Astrocyte (in vitro differentiated cells and primary cell): ENCODE measurements around the gene OSTC.

Experiments
- CTCF ChIP-seq: IDR thresholded peaks from 2 replicates; pipeline ENCODE4 v1.5.1; 2011; ENCODE audit warnings: low read depth, mild to moderate bottlenecking, inconsistent platforms, low read length, moderate library complexity; ENCODE audit not compliant: insufficient read depth
- EZH2 ChIP-seq: IDR thresholded peaks from 2 replicates; pipeline ENCODE4 v1.6.1; 2012; ENCODE audit warnings: mild to moderate bottlenecking, low read length, inconsistent platforms; ENCODE audit not compliant: insufficient read depth

GRCh38 chr4:108646706-108647105 lies 3.7 kb upstream of the OSTC start:
- TF ChIP-seq CTCF (no peak), EZH2 (no peak)
